GM19467 (cell line): Measurements from ENCODE around the gene PRRG4.
"Not testable (repeated sequence)": the region's sequence is repeated elsewhere in the genome, so short reads cannot be mapped to it uniquely, and the experiment has no call there.

Experiments used
- ATAC-seq: cut with Tn5 transposase; IDR thresholded peaks from one replicate; pipeline ENCODE4 v1.9.1; 2021; ENCODE audit warnings: mild to moderate bottlenecking, moderate library complexity; ENCODE audit not compliant: unreplicated experiment

PRRG4 gene

DNA sequence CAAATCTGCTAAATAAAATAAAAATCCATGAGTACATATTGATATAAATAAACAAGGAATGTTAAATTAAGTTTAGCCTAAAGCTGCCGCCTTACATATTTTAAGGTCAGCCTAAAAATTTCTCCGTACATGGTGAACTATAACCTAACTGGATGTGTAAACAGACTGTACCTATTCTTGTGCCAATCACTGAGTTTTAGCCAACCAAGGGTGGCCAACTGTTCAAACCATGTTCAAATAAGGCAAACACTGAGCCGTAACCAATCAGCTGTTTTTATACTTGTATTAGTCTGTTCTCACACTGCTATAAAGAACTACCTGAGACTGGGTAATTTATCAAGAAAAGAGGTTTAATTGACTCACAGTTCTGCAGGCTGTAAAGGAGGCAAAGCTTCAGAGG is 54.3 kb downstream of the PRRG4 start:
- no peak for ATAC-seq

DNA sequence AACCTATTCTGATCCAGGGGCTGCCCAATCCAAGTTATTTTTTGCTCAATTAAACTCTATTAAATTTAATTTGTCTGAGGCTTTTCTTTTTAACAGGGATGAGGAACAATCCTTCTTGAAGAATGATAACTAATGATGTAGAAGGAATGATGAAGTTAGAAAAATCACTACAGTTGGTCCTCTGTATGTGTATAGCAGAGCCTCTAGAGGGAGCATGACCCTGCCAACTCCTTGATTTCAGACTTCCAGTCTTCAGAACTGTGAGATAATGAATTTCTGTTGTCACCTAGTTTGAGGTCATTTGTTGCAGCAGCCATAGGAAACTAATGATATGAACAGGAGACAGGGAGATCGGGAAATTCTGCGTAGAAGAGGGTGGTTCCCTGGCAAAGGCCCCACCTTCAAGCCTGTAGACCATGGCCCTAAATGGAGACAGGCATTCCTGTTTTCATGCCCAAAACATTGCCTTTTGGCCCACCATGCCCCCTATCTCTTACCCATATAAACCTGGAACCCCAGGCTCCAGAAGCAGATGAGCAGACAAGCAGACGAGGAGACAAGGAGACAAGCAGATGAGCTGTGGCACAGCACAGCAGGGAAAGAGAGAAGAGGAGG is 55.1 kb downstream of the PRRG4 start:
- no peak for ATAC-seq

DNA sequence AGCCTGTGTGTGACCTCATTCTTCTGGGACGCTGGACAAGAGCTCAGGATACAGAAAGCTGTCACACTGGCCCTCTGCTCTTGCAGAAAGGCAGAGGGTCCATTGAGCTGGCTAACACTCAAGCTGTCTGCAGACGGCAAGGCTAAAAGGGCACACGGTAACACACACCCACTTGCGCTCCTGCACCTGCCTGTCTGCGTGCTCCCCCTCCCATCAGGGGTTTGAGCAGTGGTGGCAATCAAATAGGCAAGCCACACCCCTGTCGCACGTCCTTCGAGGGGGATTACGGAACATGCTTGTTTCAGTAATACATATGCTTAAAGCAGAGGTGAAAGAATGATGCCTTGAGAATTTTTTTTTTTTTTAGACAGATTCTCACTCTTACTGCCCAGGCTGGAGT is 55.8 kb downstream of the PRRG4 start:
- no peak for ATAC-seq

DNA sequence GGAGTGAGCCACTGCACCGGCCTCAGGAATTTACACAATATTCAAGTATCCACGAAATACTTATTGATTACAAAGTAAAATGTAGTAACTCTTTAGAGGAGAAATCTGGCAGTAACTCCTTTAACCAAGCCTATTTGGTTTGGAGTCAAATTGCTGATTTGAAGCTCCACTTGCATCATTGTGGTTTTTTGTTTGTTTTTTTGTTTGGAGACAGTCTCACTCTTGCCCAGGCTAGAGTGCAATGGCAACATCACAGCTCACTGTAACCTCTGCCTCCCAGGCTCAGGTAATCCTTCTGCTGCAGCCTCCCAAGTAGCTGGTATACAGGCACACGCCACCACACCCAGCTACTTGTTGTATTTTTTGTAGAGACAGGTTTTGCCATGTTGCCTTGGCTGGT is 56.5 kb downstream of the PRRG4 start:
- no peak for ATAC-seq

DNA sequence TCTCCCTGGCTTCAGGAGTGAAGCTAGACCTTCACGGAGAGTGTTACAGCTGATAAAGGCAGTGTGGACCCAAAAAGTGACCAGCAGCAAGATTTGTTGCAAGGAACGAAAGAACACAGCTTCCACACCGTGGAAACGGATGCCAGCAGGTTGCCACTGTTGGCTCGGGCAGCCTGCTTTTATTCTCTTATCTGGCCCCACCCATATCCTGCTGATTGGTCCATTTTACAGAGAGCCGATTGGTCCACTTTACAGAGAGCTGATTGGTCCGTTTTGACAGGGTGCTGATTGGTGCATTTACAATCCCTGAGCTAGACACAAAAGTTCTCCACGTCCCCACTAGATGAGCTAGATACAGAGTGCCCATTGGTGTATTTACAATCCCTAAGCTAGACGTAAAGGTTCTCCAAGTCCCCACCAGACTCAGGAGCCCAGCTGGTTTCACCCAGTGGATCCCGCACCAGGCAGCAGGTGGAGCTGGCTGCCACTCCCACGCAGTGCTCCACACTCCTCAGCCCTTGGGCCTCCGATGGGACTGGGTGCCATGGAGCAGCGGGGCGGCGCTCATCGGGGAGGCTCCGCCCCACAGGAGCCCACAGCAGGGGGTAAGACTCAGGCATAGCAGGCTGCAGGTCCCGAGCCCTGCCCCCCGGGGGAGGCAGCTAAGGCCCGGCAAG is 58.1 kb downstream of the PRRG4 start:
- ATAC-seq: not testable (repeated sequence)

DNA sequence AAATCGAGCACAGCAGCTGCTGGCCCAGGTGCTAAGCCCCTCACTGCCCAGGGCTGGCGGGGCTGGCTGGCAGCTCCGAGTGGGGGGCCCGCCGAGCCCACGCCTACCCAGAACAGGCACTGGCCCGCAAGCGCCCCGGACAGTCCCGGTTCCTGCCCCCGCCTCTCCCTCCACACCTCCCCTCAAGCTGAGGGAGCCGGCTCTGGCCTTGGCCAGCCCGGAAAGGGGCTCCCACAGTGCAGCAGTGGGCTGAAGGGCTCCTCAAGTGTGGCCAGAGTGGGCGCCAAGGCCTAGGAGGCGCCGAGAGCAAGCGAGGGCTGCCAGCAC is 58.6 kb downstream of the PRRG4 start:
- not testable (repeated sequence) for ATAC-seq

DNA sequence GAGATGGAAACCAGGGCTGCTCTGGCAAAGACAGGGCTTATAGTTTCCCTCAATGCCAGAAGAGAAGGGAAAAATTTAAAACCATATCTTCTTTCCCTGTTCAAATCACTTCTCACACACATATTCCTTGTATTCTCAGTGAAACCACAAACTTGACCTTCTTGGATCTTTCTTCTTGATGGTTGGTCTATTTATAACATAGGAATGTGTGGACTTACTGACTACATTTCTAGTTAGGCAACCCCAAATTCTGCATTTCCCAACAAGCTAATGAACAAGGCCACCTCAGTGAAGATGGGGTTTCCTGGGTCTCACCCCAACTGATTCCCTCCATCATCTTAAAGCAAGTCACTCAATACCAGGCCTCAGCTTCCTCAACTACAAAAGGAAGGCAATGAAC is 59.1 kb downstream of the PRRG4 start:
- no peak for ATAC-seq

DNA sequence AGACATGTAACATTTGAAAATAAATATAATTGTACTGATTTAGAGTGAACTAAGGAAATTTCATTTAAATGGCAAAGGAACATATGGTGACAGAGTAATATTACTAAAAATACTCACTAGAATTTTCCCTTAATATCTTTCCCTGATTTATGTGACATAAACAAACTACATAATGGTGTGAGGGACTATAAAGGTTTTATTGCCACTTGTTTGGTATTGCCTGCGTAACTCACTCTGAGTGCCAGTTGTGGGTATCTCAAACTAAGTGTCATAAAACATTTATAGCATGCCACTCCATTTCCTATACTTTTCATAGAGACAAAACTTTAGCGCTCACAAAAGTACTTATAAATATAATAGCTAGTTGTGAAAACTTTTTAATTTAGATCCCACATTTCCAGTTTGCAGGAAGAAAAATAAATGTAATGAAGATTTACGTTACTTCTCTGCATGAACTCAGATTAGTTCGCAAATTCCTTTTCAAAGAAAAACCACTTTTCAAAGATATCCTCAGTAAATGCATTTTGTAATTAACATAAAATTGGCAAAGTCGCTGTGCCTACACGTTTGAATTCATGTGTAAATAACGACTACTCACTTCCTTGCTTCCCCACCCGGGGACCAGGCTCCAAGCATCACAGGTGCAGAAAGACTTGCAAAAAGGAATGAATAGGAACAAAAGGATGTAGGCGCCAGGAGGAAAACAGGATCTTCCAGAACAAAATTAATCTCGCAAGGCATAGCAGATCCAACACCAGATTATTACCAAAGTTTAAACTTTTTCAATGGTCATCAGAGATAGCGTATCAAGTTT is 61.3 kb downstream of the PRRG4 start:
- no peak for ATAC-seq

DNA sequence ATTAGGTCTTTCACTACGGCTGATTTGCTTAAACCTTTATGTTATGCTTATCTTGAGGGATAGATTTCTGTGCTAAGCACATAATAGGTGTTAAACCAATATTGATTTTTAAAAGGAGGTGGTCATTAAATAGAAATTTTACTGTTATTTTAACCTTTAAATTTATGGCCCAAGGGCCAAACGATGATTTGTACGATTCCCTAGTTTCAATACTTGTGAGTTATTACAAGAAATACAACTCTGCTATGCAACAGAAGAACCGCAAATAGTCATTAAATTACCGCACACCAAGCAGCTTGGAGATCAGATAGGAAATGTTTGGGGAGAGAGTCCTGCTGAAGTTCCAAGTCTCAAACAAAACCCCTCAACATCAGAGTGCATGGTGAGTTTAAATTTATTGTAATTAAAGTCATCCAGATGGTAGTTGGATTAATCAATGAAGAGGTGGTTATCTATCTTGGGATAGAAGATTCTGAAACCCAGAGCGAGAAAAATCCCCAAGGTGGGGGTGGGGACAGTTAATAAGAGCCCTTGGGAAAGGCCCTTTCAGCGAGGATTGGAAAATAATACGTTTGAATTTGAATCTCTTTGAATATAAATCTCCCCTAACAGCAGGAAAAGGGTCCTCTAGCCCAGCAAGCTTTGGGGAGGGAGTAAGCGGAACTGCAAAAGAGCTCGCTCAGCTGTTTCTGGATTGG is 62.1 kb downstream of the PRRG4 start:
- ATAC-seq: no peak

DNA sequence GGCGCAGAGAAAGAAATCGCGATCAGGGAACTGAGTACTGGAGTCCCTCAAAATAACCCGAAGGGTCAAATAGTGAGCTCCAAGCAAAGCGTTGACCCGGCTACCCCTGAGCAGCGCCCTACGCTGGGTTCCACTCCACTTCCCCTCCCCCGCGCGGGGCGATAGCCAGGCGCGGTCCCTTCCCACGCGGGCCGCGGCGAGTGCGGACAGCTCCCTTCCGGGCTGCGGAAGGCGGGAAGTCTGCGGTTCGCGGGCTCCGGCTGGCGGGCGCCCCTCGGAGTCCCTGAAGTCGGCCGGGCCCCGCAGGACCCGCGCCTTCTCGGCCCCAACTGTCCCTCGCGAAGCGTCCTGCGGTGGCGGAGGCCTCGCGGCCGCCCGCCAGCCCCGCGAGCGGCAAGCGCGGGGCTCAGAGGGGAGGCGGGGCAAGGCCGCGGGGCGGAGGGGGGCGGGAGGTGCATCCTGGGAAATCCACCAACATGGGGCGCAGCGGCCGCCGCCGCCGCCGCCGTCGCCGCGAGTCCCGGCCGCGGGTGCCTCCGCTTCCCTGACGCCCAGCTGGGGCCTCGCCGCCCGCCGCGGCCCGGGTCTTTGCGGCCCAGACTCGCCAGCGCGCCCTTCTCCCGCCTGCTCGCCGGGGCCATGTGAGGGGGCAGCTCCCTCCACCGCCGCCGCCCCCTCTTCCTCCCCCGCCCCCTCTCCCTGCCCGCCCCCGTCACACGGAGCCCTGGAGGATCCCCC is 62.8 kb downstream of the PRRG4 start, which contains the start of gene QSER1:
Gene QSER1 (plus strand): TSS at position 457 of the 738 bp plus-strand sequence. CDS start 315 bp downstream, outside the sequence.
- peak; percentile 55 for ATAC-seq

DNA sequence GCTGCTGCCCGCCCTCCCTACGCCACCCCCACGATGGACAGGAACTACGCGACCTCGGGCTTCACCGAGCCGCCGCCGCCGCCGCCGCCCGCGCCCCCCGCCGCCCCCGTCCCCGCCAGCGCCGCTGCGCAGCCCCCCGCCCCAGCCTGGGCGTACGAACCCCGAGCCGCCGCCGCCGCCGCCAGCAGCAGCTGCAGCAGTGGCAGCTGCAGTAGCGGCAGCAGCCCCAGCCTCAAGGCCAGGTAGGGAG is 63.3 kb downstream of the PRRG4 start:
- ATAC-seq: no peak

DNA sequence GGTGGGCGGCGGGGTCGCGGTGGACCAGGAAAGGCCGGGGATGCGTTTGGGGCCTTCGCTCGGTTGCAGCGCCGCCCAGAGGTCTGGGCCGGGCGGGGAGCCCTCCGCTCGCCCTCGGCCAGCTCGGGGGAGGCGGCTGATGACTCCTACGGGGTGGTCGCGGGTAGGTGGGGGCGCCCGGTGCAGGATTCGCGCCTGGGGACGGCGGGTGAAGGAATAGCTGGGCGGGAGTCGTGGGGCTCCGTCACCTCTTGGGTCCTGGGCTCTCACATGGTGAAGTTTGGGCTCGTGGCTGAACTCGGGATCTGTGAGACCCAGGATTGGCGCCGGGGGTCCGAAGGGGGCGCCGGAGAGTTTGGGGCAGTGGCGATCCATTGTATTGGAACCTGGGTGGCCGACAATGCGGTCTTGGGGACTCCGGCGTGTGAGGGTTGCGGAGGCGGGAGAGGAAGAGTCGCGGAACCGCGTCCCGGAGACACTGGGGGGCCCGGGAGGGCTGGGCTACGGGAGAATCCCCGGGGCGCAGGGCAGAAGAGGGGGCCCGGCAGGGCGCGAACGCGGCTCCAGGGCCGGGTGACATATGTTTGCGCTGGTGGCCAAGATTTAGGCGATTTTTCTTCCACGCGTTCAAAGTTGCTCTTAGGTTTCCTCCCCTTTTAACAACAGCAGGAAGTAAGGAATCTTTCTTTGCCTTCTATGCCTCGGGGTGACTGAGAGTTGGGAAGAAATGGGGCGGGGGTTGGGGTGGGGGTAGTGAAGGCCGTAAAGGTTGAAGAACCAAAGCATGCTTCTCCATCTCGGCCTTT is 63.8 kb downstream of the PRRG4 start:
- ATAC-seq: peak; percentile 24

DNA sequence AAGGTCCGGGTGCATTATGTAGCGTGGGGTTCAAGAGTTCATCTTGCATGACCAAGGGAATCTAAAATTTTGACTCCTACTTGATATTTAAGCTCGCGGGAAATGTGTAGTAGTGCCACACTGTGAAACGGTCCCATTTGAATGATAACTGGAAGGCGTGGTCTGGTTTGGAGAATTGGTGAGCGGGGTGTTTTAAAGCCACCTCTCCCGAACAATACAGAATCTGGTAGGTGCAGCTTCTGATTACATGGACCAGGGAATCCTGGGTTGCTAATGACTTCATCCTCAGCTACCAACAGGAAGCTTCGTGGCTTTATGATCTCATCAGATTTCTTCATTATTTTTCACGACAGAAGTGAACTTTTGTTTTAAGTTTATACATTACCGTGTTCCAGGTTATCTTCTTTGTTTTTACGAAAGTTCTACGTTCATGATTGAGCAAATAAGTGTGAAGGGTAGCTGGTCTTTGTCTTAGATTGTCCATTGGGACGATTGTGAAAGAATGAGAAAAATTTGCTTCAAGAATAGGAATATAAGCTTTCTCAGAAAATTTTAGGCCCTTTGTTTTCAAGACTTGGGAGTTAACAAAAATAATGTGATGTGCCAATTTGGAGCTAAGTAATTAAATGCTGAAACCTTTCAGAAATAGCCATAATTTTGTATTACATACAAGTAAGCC is 64.6 kb downstream of the PRRG4 start:
- no peak for ATAC-seq

DNA sequence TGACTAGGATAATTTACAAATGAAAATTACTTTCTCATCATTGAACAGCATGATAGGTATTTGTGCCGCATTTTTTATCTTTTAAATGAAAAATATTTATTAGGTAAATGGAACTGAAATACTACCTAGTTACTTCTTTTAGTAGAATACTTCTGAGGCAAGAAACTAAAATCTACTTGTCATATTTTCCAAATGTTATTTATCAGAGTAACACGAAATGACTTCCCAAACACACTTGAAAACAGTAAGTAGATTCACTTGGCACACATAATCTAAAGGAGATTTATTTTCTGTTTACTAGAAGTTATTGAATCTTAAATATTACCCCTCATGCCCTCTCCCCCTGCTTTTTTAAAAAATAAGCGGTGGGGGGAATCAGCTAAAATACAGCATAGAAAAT is 65.2 kb downstream of the PRRG4 start:
- no peak for ATAC-seq

DNA sequence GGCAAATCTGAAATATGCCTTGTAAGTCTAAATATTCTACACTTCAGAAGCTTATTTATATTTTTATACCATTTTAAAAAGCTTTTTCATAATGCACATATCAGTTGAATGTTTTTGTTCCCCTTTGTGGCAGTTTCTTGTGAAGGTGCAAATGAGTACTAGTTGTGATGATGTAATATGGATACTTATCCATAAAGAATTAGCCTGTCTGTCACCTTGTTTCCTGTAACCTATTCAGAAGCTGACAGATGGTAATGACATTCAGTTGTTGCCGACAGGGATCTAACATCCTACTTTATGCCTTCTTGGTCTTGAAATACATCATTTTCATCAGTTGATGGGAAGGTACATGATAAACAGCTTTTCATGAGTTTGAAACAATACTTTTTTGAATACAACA is 65.7 kb downstream of the PRRG4 start:
- no peak for ATAC-seq

DNA sequence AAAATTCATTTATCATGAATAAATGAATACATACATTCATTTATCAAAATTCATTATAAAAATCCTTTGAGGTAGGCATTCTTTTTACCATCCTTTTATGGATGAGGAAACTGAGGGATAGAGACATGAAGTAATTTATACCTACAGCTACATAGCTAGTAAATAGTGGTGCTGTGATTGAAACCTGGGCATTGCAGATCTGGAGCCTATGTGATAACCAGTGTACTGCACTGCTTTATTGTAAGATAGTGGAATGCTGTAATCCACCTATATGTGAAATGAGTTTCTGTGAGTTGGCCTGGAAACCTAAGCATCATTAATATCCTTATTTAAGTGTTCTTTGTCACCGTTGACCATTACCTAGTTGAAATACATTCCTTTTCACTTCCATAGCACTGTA is 67.4 kb downstream of the PRRG4 start:
- ATAC-seq: no peak

DNA sequence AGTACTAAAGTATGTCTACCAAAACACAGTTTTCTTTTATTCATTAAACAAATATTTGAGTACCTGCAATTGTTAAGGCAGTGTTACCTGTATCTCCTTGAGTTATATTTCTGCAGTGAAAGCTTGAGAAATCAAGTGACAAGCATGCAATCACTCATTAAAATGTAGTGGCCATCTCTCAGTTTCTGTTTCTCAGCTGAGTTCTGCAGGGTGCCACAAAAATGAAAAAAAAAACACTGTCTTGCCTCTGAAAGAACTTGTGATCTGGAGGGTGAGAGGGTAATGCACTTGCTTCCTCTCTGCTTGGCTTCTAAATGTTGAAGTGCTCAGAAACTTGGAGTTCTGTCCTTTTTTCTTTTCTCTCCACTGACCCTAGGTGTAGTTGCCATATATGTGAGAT is 69.7 kb downstream of the PRRG4 start:
- ATAC-seq: no peak

DNA sequence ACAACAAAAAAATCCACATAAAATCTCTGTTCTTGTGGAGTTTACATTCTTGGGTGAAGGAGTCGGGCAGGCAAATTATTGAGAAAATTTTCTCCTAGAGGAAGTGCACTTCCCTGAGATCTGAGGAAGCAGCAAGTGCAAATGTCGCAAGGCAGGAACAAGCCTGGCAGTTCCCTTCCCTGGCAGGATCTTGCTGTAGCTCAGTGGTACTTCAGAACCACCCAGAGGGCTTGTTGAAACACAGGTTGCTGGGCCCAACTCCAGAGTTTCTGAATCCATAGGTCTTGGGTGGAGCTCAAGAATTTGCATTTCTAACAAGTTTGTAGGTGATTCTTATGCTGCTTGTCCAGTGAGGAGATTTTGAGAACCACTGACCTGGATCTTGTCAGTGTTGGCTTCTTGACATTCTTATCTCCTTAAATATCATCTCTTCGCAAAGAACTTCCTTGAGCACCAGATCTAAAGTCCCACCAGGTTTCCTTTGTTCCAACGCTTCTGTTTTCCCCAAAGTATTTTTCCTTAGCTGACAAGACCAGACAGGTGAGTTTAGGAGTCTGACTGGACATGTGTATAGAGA is 72.5 kb downstream of the PRRG4 start:
- ATAC-seq: no peak

DNA sequence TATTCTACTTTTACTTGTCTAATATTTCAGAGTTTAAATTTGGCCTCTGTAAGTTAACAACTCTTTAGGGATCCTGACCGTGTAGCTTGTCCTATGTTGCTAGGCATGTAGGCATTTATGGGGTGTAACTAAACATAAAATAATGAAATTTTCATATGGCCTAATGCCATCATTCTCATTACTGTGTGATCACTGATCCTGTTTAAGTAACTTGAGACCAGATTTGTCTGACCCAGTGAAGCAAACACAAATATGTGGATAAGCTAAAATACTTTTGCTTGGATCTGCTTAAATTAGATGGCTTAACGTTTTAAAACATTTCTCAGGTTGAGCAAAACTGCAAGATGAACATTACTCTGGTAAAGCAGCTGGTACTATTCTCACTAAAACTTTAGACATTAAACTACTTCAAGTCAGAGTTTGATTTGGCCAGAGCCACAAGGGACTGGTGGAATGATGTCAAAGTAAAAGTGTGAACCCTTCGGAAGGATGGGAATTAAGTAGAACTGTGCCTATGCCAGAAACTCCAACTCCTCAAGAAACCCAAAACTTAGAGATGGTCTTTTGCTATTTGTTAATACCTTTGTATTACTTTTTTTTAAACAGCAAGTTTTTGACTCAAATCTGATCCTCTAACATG is 75.4 kb downstream of the PRRG4 start:
- no peak for ATAC-seq
